ENCODE data around the gene MPST.

Gene MPST

DNA sequence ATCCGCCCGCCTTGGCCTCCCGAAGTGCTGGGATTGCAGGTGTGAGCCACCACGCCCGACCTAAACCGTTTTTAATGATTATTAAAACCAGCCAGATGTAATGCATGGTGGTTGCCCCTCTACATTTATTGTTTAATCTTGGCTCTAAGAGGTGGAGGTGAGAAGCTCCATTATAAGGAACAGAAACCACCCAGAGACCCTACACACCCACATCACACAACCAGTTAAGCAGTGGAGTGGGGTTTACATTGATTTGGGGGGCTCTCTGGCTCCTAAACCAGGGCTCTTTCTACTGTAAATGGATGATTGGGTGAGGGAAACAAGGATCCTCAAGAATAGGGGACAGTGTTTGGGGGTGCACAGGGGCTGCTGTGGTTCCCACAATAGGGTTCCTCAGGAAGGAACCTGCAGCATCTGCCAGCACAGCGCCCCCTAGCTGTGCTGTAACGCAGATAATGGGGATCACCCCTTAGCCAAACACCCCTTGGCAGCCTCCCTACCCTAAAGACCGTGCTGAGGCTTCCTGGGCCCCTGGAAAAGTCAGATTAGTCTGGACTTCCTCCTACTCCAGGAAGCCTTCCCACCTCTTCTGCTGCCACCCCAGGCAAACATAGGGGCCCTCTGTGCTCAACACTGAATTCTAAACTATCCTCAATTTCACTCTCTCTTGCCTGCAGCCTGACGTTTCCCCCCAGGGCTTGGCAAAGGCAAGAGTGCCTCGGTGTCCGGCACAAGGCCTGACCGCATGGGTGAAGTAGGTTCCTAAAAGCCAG lies 2.4 kb downstream of the MPST start:
- DNase-seq (ENCODE audit: low spot score): peak; percentile 34

DNA sequence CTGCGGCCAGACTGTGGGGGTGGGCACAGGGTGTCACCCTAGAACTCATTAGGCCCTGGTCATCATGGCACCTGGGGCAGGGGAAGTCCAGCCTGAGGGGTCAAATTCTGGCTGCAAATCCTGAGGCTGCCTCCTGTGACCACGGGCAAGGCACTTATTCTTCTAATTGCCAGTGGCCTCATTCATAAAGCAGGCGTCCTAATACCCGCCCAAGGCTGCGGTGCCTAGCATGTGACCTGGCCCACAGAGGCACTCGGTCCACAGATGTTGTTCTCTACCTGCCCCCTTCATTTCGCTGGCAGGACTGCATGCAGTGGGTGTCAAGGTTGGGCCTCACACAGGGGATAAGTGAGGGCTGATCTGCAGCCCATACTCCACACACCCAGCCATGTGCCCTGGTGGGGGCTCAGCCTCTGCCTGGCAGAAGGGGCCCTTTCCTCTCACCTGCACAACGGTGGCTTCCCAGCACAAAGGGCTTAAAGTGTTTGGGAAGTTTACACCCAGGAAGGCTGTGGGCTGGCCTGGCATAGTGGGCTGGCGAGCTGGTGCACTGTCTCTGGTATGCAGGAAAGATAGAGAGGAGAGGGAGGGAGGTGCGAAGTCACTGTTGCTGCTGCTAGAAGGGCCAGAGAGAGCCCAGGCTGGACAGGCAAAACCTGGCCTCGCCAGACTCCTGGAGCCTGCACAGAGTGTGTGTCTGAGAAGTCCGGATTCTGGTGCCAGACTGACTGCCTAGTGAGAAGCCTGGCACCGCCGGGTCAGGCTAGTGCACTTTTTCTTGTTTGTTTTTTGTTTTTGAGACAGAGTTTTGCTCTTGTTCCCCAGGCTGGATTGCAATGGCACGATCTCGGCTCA lies 3.2 kb downstream of the MPST start:
- DNase-seq (ENCODE audit: low spot score): no peak

DNA sequence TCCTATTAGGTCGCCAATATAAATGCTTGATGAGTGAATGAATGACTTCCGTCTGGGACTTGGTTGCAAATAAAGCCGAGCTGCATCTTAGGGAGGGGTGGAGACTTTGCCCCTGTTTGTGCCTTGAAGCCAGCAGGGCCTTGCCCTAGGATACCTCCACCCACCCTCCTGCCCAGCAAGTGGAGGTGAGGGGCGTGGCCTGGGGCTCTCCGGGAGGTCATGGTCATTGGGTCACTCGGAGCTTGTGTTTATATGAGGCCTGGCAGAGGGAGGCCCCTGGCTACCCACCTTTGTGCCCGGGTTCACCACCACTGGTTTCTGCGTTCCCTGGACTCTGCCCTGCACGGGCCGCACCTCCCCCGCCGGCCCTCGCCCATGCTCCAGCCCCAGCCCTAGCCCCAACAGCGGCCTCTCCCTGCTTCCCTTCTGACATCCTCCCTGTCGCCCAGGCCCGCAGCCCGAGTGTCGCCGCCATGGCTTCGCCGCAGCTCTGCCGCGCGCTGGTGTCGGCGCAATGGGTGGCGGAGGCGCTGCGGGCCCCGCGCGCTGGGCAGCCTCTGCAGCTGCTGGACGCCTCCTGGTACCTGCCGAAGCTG lies 4.3 kb downstream of the MPST start:
- DNase-seq (ENCODE audit: low spot score): no peak

DNA sequence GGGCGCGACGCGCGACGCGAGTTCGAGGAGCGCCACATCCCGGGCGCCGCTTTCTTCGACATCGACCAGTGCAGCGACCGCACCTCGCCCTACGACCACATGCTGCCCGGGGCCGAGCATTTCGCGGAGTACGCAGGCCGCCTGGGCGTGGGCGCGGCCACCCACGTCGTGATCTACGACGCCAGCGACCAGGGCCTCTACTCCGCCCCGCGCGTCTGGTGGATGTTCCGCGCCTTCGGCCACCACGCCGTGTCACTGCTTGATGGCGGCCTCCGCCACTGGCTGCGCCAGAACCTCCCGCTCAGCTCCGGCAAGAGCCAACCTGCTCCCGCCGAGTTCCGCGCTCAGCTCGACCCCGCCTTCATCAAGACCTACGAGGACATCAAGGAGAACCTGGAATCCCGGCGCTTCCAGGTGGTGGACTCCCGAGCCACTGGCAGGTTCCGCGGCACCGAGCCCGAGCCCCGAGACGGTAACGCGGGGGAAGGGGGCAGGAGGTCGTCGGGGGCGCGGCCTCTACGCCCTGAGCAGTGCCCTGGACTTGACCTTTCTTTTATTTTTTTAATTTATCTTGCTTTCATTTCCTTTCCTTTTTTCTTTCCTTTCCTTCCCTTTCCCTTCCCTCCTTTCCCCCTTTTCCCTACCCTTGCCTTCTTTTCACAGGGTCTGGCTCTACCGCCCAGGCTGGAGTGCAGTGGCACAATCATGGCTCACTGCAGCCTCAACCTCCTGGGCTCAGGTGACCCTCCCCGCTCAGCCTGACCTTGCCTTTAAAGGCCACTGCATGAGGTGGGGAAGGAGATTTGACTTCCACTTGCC lies 5.0 kb downstream of the MPST start:
- DNase-seq (ENCODE audit: low spot score): no peak

DNA sequence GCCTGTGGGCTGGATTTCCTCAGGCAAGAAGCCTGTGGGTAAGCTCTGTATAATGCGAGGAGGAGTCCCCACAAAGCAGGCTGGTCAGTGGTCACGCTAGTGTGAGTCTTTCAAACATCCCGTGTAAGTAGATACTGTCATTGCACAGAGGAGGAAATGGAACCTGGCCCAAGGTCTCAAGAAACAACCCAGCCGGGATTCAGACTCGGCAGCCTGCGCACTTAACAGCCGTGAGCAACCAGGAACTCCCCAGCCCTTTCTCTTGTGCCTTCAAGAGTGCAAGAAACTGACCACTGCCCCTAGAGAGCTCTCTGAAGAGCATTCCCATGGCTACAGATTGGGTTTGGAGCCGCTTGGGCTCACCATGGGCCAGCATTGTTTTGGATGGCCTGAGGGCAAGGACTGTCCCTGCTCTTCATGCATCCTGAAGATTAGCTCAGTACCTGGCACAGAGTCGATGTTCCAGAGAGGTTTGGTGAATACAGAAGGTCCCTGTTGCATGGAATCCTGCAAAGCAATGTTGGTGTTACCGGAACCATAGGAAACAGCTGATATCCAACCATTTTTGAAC lies 6.0 kb downstream of the MPST start:
- DNase-seq (ENCODE audit: low spot score): no peak

DNA sequence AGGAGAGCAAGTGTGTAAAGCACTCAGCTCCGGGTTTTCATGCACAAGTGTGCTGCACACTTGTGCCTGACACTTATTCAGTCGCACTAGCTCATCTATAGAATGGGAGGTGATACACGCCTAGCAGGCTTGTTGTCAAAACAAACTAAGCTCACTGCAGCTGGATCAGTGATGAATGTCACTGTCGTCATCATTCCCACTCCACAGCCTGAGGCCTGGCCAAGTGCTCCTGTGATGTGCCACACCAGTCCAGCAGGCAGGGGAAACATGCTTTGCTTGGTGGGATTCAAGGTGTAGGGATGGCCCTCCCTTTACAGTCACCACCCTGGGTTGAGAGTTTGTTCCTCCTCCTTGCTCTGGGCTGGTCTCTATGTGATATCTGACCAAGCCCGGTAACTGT lies 6.8 kb downstream of the MPST start:
- no peak for DNase-seq (ENCODE audit: low spot score)

DNA sequence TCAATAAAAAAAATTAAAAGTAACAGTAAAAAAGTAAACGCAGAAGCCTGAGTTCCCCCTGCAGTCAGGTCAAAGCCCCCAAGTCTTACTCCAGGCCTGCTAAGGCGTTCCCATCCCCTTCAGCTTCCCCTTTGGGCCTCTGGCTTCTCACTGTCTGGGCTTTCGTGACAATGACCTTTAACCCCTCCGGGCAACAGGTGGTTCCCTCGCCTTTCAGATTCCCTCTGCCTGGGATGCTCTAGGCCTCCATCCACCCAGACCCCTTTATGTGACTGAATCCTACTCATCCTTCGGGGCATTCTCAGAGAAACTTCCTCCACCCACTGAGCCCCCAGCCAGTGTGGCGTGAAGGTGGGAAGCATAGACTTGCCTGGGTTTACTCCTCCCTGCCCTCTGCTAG lies 8.0 kb downstream of the MPST start:
- no peak for DNase-seq (ENCODE audit: low spot score)

DNA sequence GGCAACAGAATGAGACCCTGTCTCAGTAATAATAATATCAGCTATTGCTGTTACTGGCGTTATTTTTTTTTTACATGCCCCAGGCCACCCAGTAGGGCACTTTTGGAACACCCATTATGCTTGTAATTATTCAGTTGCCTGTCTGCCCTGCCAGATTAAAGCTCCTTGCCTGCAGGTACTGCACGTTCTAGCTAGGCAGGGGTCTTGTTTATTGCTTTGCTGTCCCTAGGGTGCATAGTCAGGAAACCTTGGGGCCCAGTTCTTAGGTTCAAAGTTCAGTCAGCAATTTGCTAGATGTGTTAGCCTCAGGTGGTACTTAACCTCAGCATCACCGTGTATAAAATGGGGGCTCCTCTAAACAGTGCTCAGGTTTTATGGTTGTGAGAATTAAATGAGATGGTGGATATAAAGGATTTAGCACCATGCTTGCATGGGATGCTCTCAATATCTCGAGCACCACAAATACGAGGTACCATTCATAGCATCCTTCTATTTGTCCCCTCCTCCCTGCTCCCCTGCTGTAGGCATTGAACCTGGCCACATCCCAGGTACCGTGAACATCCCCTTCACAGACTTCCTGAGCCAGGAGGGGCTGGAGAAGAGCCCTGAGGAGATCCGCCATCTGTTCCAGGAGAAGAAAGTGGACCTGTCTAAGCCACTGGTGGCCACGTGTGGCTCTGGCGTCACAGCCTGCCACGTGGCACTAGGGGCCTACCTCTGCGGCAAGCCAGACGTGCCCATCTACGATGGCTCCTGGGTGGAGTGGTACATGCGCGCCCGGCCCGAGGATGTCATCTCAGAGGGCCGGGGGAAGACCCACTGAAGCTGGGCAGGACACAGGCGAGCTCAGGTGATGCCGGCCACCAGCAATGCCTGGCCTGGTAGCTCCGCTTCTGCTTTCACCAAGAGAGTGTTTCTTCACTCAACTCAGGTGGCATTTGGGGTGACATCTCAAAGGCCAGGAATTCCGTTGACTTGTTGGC lies 9.4 kb downstream of the MPST start:
- DNase-seq (ENCODE audit: low spot score): no peak

DNA sequence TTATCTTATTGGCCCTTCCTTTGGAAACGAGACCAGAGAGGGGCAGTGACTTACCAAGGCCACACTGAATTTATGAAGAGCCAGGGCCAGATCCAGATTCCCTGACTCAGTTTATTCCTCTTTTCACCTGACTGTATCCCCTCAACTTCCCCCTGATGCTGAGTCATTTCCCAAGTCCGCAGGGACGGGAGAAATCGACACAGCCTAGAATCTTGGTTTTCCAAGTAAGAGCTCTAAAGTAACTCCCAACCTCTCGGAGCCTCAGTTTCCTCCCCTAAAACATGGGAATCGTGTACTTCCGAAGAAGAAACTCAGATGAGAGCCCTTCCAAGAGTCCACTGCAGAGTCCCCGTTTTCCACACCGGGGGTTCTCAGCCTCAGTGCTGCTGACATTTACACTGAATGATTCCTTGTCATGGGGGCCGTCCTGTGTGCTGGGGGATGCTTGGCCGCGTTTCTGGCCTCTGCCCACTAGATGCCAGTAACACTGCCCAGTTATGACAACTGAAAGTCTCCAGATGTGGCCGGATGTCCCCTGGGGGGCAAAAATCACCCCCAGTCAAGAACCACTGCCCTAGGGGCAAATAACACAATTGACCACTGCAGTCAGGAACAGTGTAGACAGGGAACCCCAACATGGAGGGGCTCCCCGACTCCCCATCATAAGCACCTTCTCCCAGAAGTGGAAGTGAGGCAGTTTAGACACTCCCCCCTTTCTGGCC lies 11.2 kb downstream of the MPST start:
- no peak for DNase-seq (ENCODE audit: low spot score)

DNA sequence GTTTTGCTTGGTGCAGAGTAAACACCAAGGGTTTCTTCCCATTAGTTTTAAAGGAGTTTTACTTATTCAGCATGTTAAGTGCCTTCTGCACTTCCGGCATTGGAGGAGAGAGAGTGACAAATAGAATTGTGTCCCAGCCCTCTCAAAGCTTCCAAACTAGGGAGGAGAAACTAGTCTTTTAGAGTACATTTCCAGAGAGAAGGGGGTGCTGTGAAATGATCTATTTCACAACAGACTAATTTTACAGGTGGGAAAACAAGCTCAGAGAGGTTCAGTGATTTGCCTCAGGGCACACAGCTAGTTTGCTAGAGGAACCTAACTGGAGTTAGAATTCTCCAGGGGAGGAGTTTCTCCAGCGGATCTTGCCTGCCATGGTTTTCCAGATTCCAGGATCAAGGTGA lies 12.6 kb downstream of the MPST start:
- DNase-seq (ENCODE audit: low spot score): no peak

DNA sequence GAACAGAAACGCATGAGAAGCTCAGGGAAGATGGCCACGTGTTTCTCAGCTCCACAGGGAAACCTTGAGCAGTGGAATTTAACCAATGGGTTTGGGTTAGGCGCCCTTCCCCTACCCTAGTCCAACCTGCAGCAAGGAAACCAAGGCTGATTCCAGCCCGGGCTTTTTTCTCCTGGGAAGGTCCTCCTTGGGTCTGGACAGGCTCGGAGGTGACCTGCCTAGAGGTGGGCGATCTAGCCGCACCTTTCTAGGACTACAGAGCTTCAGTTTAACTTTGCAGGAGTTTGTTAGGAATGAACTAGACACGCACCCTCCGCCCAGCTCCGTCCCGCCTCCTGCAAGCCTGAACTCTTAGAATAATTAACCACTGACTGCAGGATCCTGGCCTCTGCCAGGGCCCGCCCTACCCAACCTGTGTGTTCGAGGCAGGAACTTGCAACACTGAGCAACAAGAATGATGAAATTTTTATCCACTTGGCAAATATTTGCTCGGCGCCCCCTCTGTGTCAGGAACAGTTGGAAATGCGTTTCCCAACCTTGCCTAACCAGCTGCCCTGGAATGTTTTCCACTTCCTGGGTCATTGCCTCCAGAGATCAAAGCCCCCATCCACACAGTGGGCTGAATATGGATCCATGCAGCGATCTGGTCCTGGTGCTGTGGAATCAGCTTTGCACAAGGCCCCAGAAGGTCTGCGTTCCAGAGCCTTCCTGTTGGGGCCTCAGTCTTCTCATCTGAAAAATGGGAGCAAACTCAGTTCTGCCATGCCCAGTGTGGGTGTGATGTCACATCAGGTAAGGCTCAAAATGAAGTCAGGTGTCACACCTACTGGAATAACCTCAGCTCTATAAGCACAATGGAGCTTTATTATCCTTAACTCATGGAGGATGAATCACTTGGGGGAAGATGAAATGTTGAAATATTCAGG lies 13.3 kb downstream of the MPST start:
- no peak for DNase-seq (ENCODE audit: low spot score)

DNA sequence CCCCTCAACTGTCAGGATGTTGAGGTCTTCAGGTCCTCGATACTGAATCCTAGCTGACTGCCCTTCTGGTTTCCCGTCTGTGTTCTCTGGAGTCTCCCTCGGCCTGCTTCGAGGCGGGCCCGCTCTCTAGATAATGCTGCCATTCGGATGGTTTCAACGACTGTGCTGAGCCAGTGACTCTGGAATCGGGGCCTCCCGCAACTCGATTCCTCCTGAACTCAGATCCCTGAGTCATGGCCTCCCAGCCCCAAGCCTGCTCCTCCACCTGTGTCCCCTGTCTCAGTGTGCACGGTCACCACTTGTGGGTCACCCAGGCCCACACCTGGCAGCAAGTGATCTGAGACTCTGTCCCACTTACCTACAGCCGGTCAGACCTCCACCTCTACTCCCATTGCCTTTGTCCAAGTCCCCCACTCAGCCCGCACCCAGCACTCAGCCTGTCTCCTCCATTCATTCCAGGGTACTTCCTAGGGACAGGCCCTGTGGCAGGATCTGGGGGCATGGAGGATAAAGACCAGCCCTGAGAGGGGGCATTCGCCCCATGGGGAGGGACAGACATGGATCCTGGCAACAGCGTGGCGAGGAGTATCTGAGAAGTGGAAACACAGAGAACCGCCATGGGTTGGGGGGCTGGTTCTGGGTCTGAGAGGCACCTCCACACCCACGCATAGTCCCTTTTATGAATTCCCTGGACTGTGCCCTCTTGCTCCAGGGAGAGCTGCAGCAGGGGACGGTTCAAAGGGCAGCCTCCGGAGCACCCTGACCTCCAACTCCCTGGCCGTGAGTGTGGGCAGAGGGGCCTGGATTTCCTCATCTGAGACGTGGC lies 14.3 kb downstream of the MPST start:
- no peak for DNase-seq (ENCODE audit: low spot score)

DNA sequence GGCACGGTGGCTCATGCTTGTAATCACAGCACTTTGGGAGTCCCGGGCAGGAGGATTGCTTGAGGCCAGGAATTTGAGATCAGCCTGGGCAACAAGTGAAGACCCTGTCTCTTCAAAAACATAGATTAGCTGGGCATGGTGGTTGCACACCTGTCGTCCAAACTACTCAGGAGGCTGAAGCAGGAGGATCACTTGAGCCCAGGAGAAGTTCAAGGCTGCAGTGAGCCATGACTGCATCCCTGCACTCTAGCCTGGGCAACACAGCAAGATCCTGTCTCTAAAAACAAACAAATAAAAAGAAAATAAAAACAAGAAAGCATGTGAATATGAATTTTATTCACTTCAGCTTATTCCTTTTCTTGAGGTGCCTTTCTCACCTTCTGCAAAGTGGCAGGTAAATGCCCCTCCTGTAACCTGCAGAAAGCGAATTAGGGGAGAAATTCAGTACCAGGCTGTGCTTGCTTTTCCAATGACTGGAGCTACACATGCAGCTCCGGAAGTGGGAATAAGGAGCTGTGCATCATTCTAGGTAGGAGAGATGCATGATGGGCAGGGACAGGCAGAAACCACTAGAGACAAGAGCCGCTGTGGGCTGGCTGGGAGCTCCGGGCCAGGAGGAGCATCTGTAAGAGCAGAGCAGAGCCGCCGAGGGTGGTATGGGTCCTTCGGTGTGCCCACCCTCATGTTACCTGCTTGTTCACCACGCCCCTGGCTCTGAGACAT lies 17.3 kb downstream of the MPST start:
- no peak for DNase-seq (ENCODE audit: low spot score)

DNA sequence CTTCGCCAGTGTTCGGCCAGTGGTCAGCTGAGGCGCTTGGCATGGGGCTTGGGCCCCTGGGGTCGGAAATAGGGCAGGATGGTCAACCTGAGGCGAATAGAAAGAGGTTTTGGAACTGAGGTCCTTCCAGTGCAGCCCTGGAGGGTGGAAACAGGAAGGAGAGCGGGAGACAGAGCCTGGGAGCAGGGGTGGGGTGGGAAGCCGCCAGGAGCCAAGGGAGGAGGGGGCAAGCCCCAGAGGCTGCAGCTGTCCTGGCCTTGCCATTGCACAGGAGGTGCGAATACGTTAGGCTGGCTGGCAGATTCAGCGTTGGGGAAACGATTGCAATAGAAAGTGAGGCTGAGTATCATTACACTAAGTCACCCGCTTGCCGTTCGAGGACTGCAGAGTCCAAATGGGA lies 18.1 kb downstream of the MPST start:
- DNase-seq (ENCODE audit: low spot score): no peak

DNA sequence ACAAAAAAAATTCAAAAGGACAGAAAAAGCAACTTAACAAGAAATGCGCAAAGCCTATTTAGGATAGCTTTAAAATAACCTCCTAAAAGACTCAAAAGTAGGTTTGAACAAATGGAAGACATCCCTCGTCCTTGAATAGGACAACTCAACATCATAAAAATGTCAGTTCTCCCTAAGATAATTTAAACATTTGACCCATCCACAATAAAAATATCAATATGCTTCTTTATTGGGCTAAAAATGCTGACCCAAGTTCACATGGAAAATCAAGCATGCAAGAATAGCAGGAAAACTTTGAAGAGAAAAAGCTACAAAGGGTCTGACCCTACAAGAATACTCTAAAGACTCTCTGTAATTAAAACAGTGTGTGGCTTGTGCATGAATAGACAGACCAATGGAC lies 19.9 kb downstream of the MPST start:
- DNase-seq (ENCODE audit: low spot score): no peak

DNA sequence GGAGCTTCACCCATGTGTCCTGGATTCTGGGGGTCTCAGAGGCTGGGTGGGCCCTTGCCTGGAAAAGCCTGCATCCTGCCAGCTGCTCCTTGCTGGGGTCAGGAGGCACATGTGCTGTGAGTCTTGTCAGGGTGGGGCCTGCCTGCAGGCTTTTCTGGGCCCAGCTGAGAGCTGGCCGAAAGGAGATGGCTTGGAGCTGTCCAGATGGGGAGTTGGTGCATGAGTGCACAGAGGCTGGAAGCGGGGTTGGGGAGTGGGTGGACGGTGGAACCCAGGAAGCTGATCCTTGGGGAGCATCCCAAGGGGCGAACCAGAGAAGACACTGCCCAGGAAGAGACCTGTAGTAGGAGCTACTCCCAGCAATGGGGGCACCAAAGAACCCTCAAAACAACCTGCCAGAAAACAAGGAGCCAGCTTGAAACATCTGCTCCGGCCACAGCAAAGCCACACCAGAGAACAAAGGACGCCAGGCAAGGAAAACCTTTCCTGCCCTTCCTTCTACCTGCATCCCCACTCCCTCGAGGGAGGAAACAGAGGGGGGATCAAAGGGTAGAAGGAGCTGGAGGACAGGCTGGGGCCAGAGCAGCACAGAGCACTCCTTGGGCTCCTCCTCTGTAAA lies 23.8 kb downstream of the MPST start:
- no peak for DNase-seq (ENCODE audit: low spot score)

All from SK-N-DZ (cell line).